Activated CD8-positive, alpha-beta T cell treated with anti-CD3 and anti-CD28 coated beads for 36 hours (primary cell): ENCODE results near the gene MAPK14. TPM values are rescaled to one million over a fixed set of nuclear protein-coding genes. Genes with fewer than 3 reads are reported as not detected.
A peak's percentile ranks its signal among the peaks of the same experiment; 100 is the strongest.
"Not testable (repeated sequence)": the region's sequence is repeated elsewhere in the genome, so short reads cannot be mapped to it uniquely, and the experiment has no call there.

ENCODE experiments used
- ATAC-seq: fragments of 200-7000 bp; cut with Tn5 transposase; one replicate; pipeline ENCODE4 v1.10.0; 2021; ENCODE audit warnings: mild to moderate bottlenecking, moderate library complexity
- CTCF ChIA-PET: fragments of 350-600 bp; sonication (Branson Sonifier 250); formaldehyde crosslinking; loops from one replicate; lab custom pipeline; 2021; ENCODE audit warnings: antibody characterized with exemption; lab: Charles Lee
- POLR2A ChIA-PET: fragments of 350-600 bp; sonication (Branson Sonifier 250); formaldehyde crosslinking; loops from one replicate; lab custom pipeline; 2021; ENCODE audit warnings: antibody characterized with exemption; lab: Charles Lee
- DNase-seq: peaks from one replicate; pipeline ENCODE4 v3.0.0-alpha.2; 2020
- H3K27ac Mint-ChIP-seq: one replicate; pipeline ENCODE4 v1.8.0; 2021; ENCODE audit warnings: mild to moderate bottlenecking, mixed read lengths
- H3K27me3 Mint-ChIP-seq: one replicate; pipeline ENCODE4 v1.8.0; 2021; ENCODE audit warnings: mixed read lengths
- H3K36me3 Mint-ChIP-seq: one replicate; pipeline ENCODE4 v1.8.0; 2021; ENCODE audit warnings: low read depth, mixed read lengths
- H3K4me1 Mint-ChIP-seq: one replicate; pipeline ENCODE4 v1.8.0; 2021; ENCODE audit warnings: low read depth, mixed read lengths
- H3K4me3 Mint-ChIP-seq: one replicate; pipeline ENCODE4 v1.8.0; 2021; ENCODE audit warnings: mild to moderate bottlenecking, moderate library complexity, mixed read lengths
- H3K9me3 Mint-ChIP-seq: one replicate; pipeline ENCODE4 v1.8.0; 2021; ENCODE audit warnings: mixed read lengths
- CTCF ChIP-seq: fragments of 200-600 bp; IDR thresholded peaks from one replicate; pipeline ENCODE4 v1.8.0; 2022; ENCODE audit warnings: antibody characterized with exemption, mild to moderate bottlenecking
- intact Hi-C: fragments of 100-400 bp; cut with micrococcal nuclease; formaldehyde crosslinking; loops from one replicate; pipeline ENCODE4 v1.10.0; 2022
- total RNA-seq, 2 experiments: library from RNA; stranded (reverse); gene quantifications; one replicate each; pipeline ENCODE4 v1.2.3, GENCODE V29; 2021

The MAPK14 gene
- total RNA-seq, 2 experiments from 2014 or later: 45.7 to 49.8 TPM

DNA sequence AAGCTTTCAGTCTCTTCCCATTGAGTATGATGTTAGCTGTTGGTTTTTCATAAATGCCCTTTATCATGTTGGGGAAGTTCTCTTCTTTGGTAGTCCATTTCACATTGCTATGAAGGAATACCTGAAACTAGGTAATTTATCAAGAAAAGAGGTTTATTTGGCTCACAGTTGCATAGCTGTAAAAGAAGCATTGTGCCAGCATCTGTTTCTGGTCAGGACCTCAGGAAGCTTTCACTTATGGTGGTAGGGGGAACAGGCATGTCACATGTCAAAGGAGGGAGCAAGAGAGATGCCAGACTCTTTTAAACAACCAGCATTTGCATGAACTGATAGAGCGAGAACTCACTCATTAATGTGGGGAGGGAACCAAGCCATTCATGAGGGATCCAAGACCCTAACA lies 54.7 kb downstream of the MAPK14 start:
- ATAC-seq (no peak), DNase-seq (no peak)
- H3K9me3 Mint-ChIP-seq: no peaks in the 10 kb centered on the region
- POLR2A ChIA-PET: interaction anchor here (1.2 kb wide), 1 partner anchor 55 kb away, joined by 3 read pairs; the partner anchor contains the start of gene MAPK14
- H3K27me3 Mint-ChIP-seq: no peaks in the 10 kb centered on the region
- H3K27ac Mint-ChIP-seq: no peak overlapping the region
- CTCF ChIA-PET: interaction anchor here (1.1 to 1.9 kb wide), 4 partner anchors 11 to 55 kb away, joined by 3 to 9 read pairs (median 6); partner anchors contain the start of gene MAPK14
- no peak for TF ChIP-seq CTCF
- H3K4me1 Mint-ChIP-seq: peaks cover 12% of the 10 kb centered on the region
- intact Hi-C loops: no loop called here
- H3K36me3 Mint-ChIP-seq: peaks cover 59% of the 10 kb centered on the region
- no peak overlapping the region for H3K4me3 Mint-ChIP-seq

DNA sequence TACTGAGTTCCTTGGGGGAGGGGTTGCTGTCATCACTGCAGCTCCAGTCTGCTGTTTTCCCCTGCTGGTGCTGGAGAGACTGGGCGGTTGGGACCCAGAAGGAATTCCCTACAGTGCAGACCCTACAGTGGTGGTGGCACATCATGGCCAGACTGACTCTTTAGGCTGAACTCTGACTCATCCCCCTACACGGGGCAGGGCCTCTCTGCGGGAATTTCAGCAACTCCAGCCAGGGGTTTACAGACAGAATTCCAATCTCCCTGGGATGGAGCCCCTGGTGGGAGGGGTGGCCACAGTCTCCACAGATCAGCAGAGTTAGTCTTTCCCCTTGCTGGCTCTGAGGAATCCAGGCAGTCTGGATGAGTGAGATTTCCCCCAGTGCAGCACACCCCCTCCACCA lies 55.8 kb downstream of the MAPK14 start:
- no peak for ATAC-seq
- TF ChIP-seq CTCF: no peak
- ChIA-PET POLR2A (interaction anchor here (1.2 kb wide), 1 partner anchor 56 kb away, joined by 3 read pairs; the partner anchor contains the start of gene MAPK14), CTCF (interaction anchor here (1.9 to 4.6 kb wide), 2 partner anchors 12 to 56 kb away, joined by 6 to 58 read pairs; partner anchors contain the start of gene MAPK14)
- intact Hi-C loops: no loop called here
- no peak for DNase-seq
- peaks cover 12% of the 10 kb centered on the region for H3K4me1 Mint-ChIP-seq
- no peak overlapping the region for H3K27ac Mint-ChIP-seq
- peaks cover 3% of the 10 kb centered on the region for H3K9me3 Mint-ChIP-seq
- H3K36me3 Mint-ChIP-seq: peaks cover 65% of the 10 kb centered on the region
- no peak overlapping the region for H3K4me3 Mint-ChIP-seq
- no peaks in the 10 kb centered on the region for H3K27me3 Mint-ChIP-seq

GRCh38 chr6:36088204-36088603 lies 60.6 kb downstream of the MAPK14 start:
- DNase-seq, H3K27me3 Mint-ChIP-seq, POLR2A ChIA-PET, ATAC-seq, H3K4me3 Mint-ChIP-seq, intact Hi-C loops, H3K27ac Mint-ChIP-seq, H3K4me1 Mint-ChIP-seq, H3K9me3 Mint-ChIP-seq, CTCF ChIA-PET: not testable (repeated sequence)
- H3K36me3 Mint-ChIP-seq: peaks cover 27% of the 10 kb centered on the region

DNA sequence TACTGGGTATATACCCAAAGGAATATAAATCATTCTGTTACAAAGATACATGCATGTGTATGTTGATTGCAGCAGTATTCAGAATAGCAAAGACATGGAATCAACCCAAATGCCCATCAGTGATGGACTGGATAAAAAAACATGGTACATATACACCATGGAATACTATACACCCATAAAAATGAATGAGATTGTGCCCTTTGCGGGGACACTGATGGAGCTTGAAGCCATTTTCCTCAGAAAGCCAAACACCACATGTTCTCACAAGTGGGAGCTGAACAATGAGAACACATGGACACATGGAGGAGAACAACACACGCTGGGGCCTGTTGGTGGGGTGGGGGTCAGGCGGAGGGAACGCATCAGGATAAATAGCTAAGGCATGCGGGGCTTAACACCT lies 61.4 kb downstream of the MAPK14 start:
- H3K4me1 Mint-ChIP-seq: peaks cover 7% of the 10 kb centered on the region
- TF ChIP-seq CTCF: no peak
- peaks cover 3% of the 10 kb centered on the region for H3K9me3 Mint-ChIP-seq
- no peaks in the 10 kb centered on the region for H3K27me3 Mint-ChIP-seq
- H3K4me3 Mint-ChIP-seq: no peak overlapping the region
- DNase-seq: no peak
- ChIA-PET POLR2A (no interaction called here), CTCF (no interaction called here)
- H3K27ac Mint-ChIP-seq: no peak overlapping the region
- H3K36me3 Mint-ChIP-seq: peaks cover 20% of the 10 kb centered on the region
- intact Hi-C loops: no loop called here
- ATAC-seq: no peak

- no peaks in the 10 kb centered on the region for H3K9me3 Mint-ChIP-seq
- peaks cover 25% of the 10 kb centered on the region for H3K4me1 Mint-ChIP-seq
- ATAC-seq (no peak), DNase-seq (no peak)
- ChIA-PET CTCF (interaction anchor here (0.7 to 11.7 kb wide), 48 partner anchors 9 to 452 kb away, joined by 3 to 230 read pairs (median 6); partner anchors contain the start of genes MAPK13, MAPK14 and SLC26A8), POLR2A (interaction anchor here (0.6 to 4.0 kb wide), 5 partner anchors 11 to 174 kb away, joined by 3 to 57 read pairs (median 3); partner anchors contain the start of genes MAPK14 and SLC26A8)
- no peak for TF ChIP-seq CTCF
- H3K27ac Mint-ChIP-seq: peak overlapping the region; percentile 67
- no peaks in the 10 kb centered on the region for H3K36me3 Mint-ChIP-seq
- H3K4me3 Mint-ChIP-seq: no peak overlapping the region
- intact Hi-C loops: loop anchor here (2.0 kb wide), 1 partner anchor 67 kb away; the partner anchor contains the start of gene MAPK14
- H3K27me3 Mint-ChIP-seq: no peaks in the 10 kb centered on the region
Measured at GRCh38 chr6:36094238-36094637, 66.6 kb downstream of the MAPK14 start.
